GM10266 (cell line): ENCODE data around the gene BCL2L15.

Experiments used
- DNase-seq: peaks from one replicate; pipeline ENCODE4 v3.0.0; 2012; ENCODE audit errors: extremely low spot score
- CTCF ChIP-seq: IDR thresholded peaks from 2 replicates; pipeline ENCODE4 v1.5.1; 2012; ENCODE audit warnings: mild to moderate bottlenecking, low read depth; ENCODE audit not compliant: control insufficient read depth, insufficient read depth; ENCODE audit errors: missing control alignments

BCL2L15 gene

GRCh38 chr1:113930499-113931161, 43.2 kb upstream of the BCL2L15 start:
- peak; percentile 72 for DNase-seq
- no peak for TF ChIP-seq CTCF

GRCh38 chr1:113929750-113930498, 42.5 kb upstream of the BCL2L15 start:
- DNase-seq, result peak; percentile 68
- peak; percentile 26 for TF ChIP-seq CTCF

- DNase-seq, result peak; percentile 89
- TF ChIP-seq CTCF, result no peak
These were observed 41.8 kb upstream of the BCL2L15 start, which contains the start of gene HIPK1 for GRCh38 chr1:113928941-113929749. Gene HIPK1, plus strand, starts transcription at chr1:113929324.

GRCh38 chr1:113928187-113928930, 41.0 kb upstream of the BCL2L15 start:
- TF ChIP-seq CTCF, result no peak
- peak; percentile 56 for DNase-seq

- TF ChIP-seq CTCF, result no peak
- DNase-seq, result no peak
These were observed 37.1 kb upstream of the BCL2L15 start for GRCh38 chr1:113924473-113924872.

GRCh38 chr1:113922957-113923356, 35.6 kb upstream of the BCL2L15 start:
- DNase-seq, result no peak
- TF ChIP-seq CTCF, result no peak
